ENCODE results near the gene AK9.

GRCh38 chr6:109478841-109479624 lies 212.0 kb downstream of the AK9 start:
- TF ChIP-seq CTCF (IDR thresholded peaks at IDR 0.05) (no peak), POLR2A (IDR thresholded peaks at IDR 0.05; ENCODE audit: low read depth) (no peak), EP300 (IDR thresholded peaks at IDR 0.05) (no peak)
